AG04450 (cell line): Measurements from ENCODE around the gene ADAMTSL1. TPM values are rescaled to one million over a fixed set of nuclear protein-coding genes. Genes with fewer than 3 reads are reported as not detected.

ENCODE experiments used
- CTCF ChIA-PET: fragments of 300-600, 350-600 bp; formaldehyde crosslinking; extraction: SDS; loops from one replicate; lab custom pipeline; 2022; ENCODE audit warnings: antibody characterized with exemption, inconsistent platforms; lab: Charles Lee
- POLR2A ChIA-PET: fragments of 350-600 bp; formaldehyde crosslinking; extraction: SDS; loops from one replicate; lab custom pipeline; 2021; ENCODE audit warnings: antibody characterized with exemption, inconsistent platforms; lab: Yijun Ruan, JAX
- DNase-seq: peaks from one replicate; pipeline ENCODE4 v3.0.0-alpha.2; 2011; ENCODE audit warnings: low read depth, low spot score
- H3K27ac ChIP-seq: one replicate; pipeline ENCODE4 v1.5.1; 2012; ENCODE audit warnings: low read depth, low read length, control low read depth
- H3K27me3 ChIP-seq: one replicate; pipeline ENCODE4 v1.6.0; 2012; ENCODE audit warnings: low read length; ENCODE audit not compliant: control insufficient read depth, insufficient read depth
- H3K4me3 ChIP-seq: 2 replicates; pipeline ENCODE4 v1.5.1; 2011; ENCODE audit warnings: mild to moderate bottlenecking, low read depth, low read length, control low read depth
- H3K9me3 ChIP-seq: 2 replicates; pipeline ENCODE4 v1.5.1; 2012; ENCODE audit warnings: low read length; ENCODE audit not compliant: control insufficient read depth, insufficient read depth
- polyA plus RNA-seq: library from polyadenylated mRNA; depleted of rRNA; stranded (reverse); fragments of >200 nt; gene quantifications from 2 replicates; pipeline ENCODE4 v1.2.3, GENCODE V29; 2011
- TF ChIP-seq, protein P1 (sequence below): IDR thresholded peaks from 2 replicates; pipeline ENCODE4 v1.5.1; 2011; ENCODE audit warnings: low read depth, low read length, control low read depth, inconsistent platforms

ADAMTSL1 gene
- polyA plus RNA-seq, 1 experiment = 22.2 TPM

GRCh38 chr9:18684593-18685317, 210.8 kb downstream of the ADAMTSL1 start:
- DNase-seq = no peak
- POLR2A ChIA-PET = no interaction called here
- TF ChIP-seq, protein P1, sequence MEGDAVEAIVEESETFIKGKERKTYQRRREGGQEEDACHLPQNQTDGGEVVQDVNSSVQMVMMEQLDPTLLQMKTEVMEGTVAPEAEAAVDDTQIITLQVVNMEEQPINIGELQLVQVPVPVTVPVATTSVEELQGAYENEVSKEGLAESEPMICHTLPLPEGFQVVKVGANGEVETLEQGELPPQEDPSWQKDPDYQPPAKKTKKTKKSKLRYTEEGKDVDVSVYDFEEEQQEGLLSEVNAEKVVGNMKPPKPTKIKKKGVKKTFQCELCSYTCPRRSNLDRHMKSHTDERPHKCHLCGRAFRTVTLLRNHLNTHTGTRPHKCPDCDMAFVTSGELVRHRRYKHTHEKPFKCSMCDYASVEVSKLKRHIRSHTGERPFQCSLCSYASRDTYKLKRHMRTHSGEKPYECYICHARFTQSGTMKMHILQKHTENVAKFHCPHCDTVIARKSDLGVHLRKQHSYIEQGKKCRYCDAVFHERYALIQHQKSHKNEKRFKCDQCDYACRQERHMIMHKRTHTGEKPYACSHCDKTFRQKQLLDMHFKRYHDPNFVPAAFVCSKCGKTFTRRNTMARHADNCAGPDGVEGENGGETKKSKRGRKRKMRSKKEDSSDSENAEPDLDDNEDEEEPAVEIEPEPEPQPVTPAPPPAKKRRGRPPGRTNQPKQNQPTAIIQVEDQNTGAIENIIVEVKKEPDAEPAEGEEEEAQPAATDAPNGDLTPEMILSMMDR = no peak
- CTCF ChIA-PET = no interaction called here
- no peak overlapping the region for H3K27ac ChIP-seq
- H3K9me3 ChIP-seq = no peaks in the 10 kb centered on the region
- no peak overlapping the region for H3K4me3 ChIP-seq
- H3K27me3 ChIP-seq = no peaks in the 10 kb centered on the region

DNA sequence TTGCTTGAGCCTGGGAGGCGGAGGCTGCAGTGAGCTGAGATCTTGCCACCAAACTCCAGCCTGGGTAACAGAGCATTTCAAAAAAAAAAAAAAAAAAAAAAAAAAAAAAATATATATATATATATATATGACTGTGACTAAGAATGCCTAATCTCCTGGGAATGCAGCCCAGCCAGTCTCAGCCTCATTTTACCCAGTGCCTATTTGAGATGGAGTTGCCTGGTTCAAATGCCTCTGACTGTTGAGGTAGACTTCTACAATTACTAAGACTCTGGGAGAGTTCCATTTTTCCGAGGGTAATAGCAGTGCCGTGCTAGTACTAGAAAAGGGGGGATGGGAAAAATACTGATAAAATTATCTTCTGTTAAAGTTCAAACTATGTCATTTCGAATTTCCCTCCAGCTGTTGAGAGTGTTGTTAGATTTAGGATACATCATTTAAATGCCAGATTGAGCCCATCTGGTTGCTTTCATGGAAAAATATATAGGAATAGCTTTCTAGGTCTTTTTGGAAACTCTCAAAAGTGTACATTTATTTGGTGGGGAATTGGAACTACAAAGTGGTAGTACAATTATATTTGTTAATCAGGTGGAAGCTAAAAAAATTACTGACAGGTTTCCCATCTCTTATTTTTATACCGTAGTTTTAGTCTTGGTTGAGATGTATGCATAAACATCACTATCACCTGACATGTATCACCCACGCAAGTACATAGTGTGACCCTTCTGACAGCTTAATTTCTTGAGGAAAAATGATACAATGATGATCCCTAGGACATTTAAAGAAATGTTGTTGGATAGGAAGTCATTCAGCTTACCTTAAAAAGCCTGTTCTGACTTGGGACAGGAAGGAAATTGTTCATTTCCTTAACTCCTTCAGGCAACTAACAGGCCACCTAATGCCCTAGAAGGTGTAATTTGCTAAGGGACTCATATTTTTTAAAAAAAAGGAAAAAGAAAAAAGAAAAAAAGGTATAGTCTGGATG, 214.9 kb downstream of the ADAMTSL1 start:
- DNase-seq = no peak
- H3K4me3 ChIP-seq = no peak overlapping the region
- peaks cover under 1% of the 10 kb centered on the region; the same call in 1 of the 2 replicates for H3K9me3 ChIP-seq
- ChIA-PET POLR2A (no interaction called here), CTCF (no interaction called here)
- H3K27me3 ChIP-seq = no peaks in the 10 kb centered on the region
- no peak overlapping the region for H3K27ac ChIP-seq
- TF ChIP-seq, protein P1 = no peak

- ChIA-PET CTCF (no interaction called here), POLR2A (no interaction called here)
- Histone ChIP-seq H3K27me3 (no peaks in the 10 kb centered on the region), H3K4me3 (no peak overlapping the region), H3K9me3 (peaks cover 9% of the 10 kb centered on the region), H3K27ac (no peak overlapping the region)
- DNase-seq = no peak
- TF ChIP-seq, protein P1 = no peak
Measured at GRCh38 chr9:18689921-18690320, 216.0 kb downstream of the ADAMTSL1 start.

- Histone ChIP-seq H3K27ac (no peak overlapping the region), H3K27me3 (no peaks in the 10 kb centered on the region), H3K4me3 (no peak overlapping the region), H3K9me3 (peaks cover 11% of the 10 kb centered on the region)
- CTCF ChIA-PET = no interaction called here
- TF ChIP-seq, protein P1 = no peak
- no peak for DNase-seq
- POLR2A ChIA-PET = no interaction called here
Measured at GRCh38 chr9:18692268-18692667, 218.3 kb downstream of the ADAMTSL1 start.

DNA sequence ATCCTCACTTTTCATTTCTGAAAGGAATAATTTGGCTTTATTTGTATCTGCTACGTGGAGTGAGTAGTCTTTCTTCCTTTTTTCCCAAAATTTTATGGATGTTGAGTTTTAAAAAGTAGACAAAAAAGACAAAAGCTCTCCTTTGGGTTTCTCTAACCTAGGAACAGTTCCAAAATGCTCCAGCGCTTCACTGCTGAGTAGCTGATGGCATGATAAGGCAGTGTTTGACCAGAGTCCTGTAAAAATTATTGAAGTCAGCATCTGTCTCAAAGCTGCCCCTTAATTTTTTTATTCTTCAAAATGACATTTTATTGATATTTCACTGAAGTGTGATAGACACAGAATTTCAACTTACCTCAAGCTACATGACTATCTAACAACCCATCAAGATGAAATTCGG, 219.0 kb downstream of the ADAMTSL1 start:
- Histone ChIP-seq H3K9me3 (peaks cover 11% of the 10 kb centered on the region), H3K27me3 (no peaks in the 10 kb centered on the region), H3K27ac (no peak overlapping the region), H3K4me3 (no peak overlapping the region)
- ChIA-PET POLR2A (no interaction called here), CTCF (no interaction called here)
- DNase-seq = no peak
- TF ChIP-seq, protein P1 = no peak
